T-helper 17 cell (primary cell): ENCODE measurements around the gene CLCN2. TPM values are rescaled to one million over a fixed set of nuclear protein-coding genes. Genes with fewer than 3 reads are reported as not detected.

ENCODE experiments used
- ATAC-seq: fragments of 150-1000 bp; cut with Tn5 transposase; 2 replicates; pipeline ENCODE4 v1.10.0; 2021; ENCODE audit warnings: mild to moderate bottlenecking, moderate library complexity
- DNase-seq, 3 donors: peaks; one replicate each; pipeline versions ENCODE4 v3.0.0 to v3.0.0-alpha.2; 2020 to 2021
- H3K9me3 ChIP-seq: one replicate; pipeline ENCODE4 v1.7.0; 2013; ENCODE audit warnings: low read length, mild to moderate bottlenecking; ENCODE audit not compliant: control insufficient read depth, poor library complexity, severe bottlenecking
- H3K27ac Mint-ChIP-seq: one replicate; pipeline ENCODE4 v1.8.0; 2022; ENCODE audit warnings: mild to moderate bottlenecking, moderate library complexity, mixed read lengths
- H3K27me3 Mint-ChIP-seq: one replicate; pipeline ENCODE4 v1.8.0; 2022; ENCODE audit warnings: mixed read lengths
- H3K36me3 Mint-ChIP-seq: one replicate; pipeline ENCODE4 v1.8.0; 2022; ENCODE audit warnings: low read depth, mixed read lengths
- H3K4me1 Mint-ChIP-seq: one replicate; pipeline ENCODE4 v1.8.0; 2022; ENCODE audit warnings: mild to moderate bottlenecking, mixed read lengths
- H3K4me3 Mint-ChIP-seq: one replicate; pipeline ENCODE4 v1.8.0; 2022; ENCODE audit warnings: mild to moderate bottlenecking, moderate library complexity, mixed read lengths
- total RNA-seq, 4 donors: library from RNA in 2 of 4; stranded (reverse) in 2 of 4; gene quantifications; one replicate each; pipeline ENCODE4 v1.2.3 and lab custom pipeline; 2022 to 2026

CLCN2 gene
- total RNA-seq, 2 donors from 2014 or later: 4.6 TPM

GRCh38 chr3:184386047-184386806 lies 24.8 kb upstream of the CLCN2 start:
- H3K27me3 Mint-ChIP-seq: peaks cover 71% of the 10 kb centered on the region
- no peak overlapping the region for H3K27ac Mint-ChIP-seq
- no peak for ATAC-seq
- no peaks in the 10 kb centered on the region for H3K9me3 ChIP-seq
- H3K4me3 Mint-ChIP-seq: no peak overlapping the region
- no peak for DNase-seq
- peaks cover 2% of the 10 kb centered on the region for H3K4me1 Mint-ChIP-seq
- H3K36me3 Mint-ChIP-seq: peaks cover 2% of the 10 kb centered on the region

- Mint-ChIP-seq H3K27me3 (peaks cover 64% of the 10 kb centered on the region), H3K4me1 (peaks cover 2% of the 10 kb centered on the region), H3K36me3 (peaks cover 2% of the 10 kb centered on the region), H3K4me3 (no peak overlapping the region), H3K27ac (no peak overlapping the region)
- H3K9me3 ChIP-seq: no peaks in the 10 kb centered on the region
- ATAC-seq (no peak), DNase-seq (no peak)
Measured at GRCh38 chr3:184384856-184385422, 23.5 kb upstream of the CLCN2 start.

- peaks cover 65% of the 10 kb centered on the region for H3K27me3 Mint-ChIP-seq
- no peak overlapping the region for H3K4me3 Mint-ChIP-seq
- no peaks in the 10 kb centered on the region for H3K9me3 ChIP-seq
- H3K36me3 Mint-ChIP-seq: peaks cover 2% of the 10 kb centered on the region
- DNase-seq (no peak), ATAC-seq (no peak)
- peaks cover 2% of the 10 kb centered on the region for H3K4me1 Mint-ChIP-seq
- H3K27ac Mint-ChIP-seq: no peak overlapping the region
Measured at GRCh38 chr3:184384342-184384741, 22.9 kb upstream of the CLCN2 start.

GRCh38 chr3:184383033-184383740 lies 21.8 kb upstream of the CLCN2 start:
- H3K36me3 Mint-ChIP-seq: peaks cover 3% of the 10 kb centered on the region
- H3K4me3 Mint-ChIP-seq: no peak overlapping the region
- DNase-seq: no peak
- no peaks in the 10 kb centered on the region for H3K9me3 ChIP-seq
- no peak for ATAC-seq
- no peak overlapping the region for H3K27ac Mint-ChIP-seq
- peaks cover 70% of the 10 kb centered on the region for H3K27me3 Mint-ChIP-seq
- peaks cover 2% of the 10 kb centered on the region for H3K4me1 Mint-ChIP-seq

- ATAC-seq (no peak), DNase-seq (no peak)
- peaks cover 2% of the 10 kb centered on the region for H3K36me3 Mint-ChIP-seq
- no peak overlapping the region for H3K27ac Mint-ChIP-seq
- no peaks in the 10 kb centered on the region for H3K9me3 ChIP-seq
- no peak overlapping the region for H3K4me3 Mint-ChIP-seq
- H3K4me1 Mint-ChIP-seq: peaks cover 2% of the 10 kb centered on the region
- H3K27me3 Mint-ChIP-seq: peaks cover 70% of the 10 kb centered on the region
Measured at GRCh38 chr3:184382326-184383032, 21.1 kb upstream of the CLCN2 start.

GRCh38 chr3:184381261-184382224 lies 20.1 kb upstream of the CLCN2 start:
- Mint-ChIP-seq H3K36me3 (peaks cover 2% of the 10 kb centered on the region), H3K4me3 (peak overlapping the region; percentile 81), H3K27ac (no peak overlapping the region), H3K4me1 (peaks cover 2% of the 10 kb centered on the region), H3K27me3 (peaks cover 70% of the 10 kb centered on the region)
- peak; percentile 40 for ATAC-seq
- no peaks in the 10 kb centered on the region for H3K9me3 ChIP-seq
- DNase-seq: no peak

GRCh38 chr3:184380627-184381260 lies 19.3 kb upstream of the CLCN2 start:
- Mint-ChIP-seq H3K27me3 (peaks cover 74% of the 10 kb centered on the region), H3K27ac (no peak overlapping the region), H3K4me1 (peaks cover 2% of the 10 kb centered on the region), H3K4me3 (peak overlapping the region; percentile 81), H3K36me3 (peaks cover 3% of the 10 kb centered on the region)
- peak; percentile 66 for ATAC-seq
- DNase-seq: no peak
- H3K9me3 ChIP-seq: no peaks in the 10 kb centered on the region

GRCh38 chr3:184380185-184380626 lies 18.8 kb upstream of the CLCN2 start:
- H3K9me3 ChIP-seq: no peaks in the 10 kb centered on the region
- peaks cover 8% of the 10 kb centered on the region for H3K36me3 Mint-ChIP-seq
- peaks cover 78% of the 10 kb centered on the region for H3K27me3 Mint-ChIP-seq
- H3K4me1 Mint-ChIP-seq: peaks cover 6% of the 10 kb centered on the region
- ATAC-seq (peak; percentile 57), DNase-seq (no peak)
- no peak overlapping the region for H3K4me3 Mint-ChIP-seq
- no peak overlapping the region for H3K27ac Mint-ChIP-seq

- Mint-ChIP-seq H3K4me1 (peaks cover 6% of the 10 kb centered on the region), H3K27me3 (peaks cover 76% of the 10 kb centered on the region), H3K4me3 (peak within 1 kb of the TSS; percentile 88), H3K27ac (no peak within 1 kb of the TSS), H3K36me3 (peaks cover 9% of the 10 kb centered on the region)
- DNase-seq (no peak), ATAC-seq (no peak)
- no peaks in the 10 kb centered on the region for H3K9me3 ChIP-seq
Measured at GRCh38 chr3:184379358-184380184, 18.2 kb upstream of the CLCN2 start, which contains the start of gene CHRD. Gene CHRD (plus strand): TSS chr3:184380054. CDS start chr3:184380319, 265 bp downstream.

GRCh38 chr3:184378651-184379357 lies 17.4 kb upstream of the CLCN2 start:
- DNase-seq (no peak), ATAC-seq (no peak)
- Mint-ChIP-seq H3K27me3 (peaks cover 69% of the 10 kb centered on the region), H3K27ac (no peak overlapping the region), H3K4me1 (peaks cover 6% of the 10 kb centered on the region), H3K36me3 (peaks cover 9% of the 10 kb centered on the region), H3K4me3 (peak overlapping the region; percentile 88)
- H3K9me3 ChIP-seq: no peaks in the 10 kb centered on the region
